GM21515 (cell line): ENCODE results near the gene MSI2.

Source experiments
- ATAC-seq: cut with Tn5 transposase; IDR thresholded peaks from one replicate; pipeline ENCODE4 v1.9.1; 2021; ENCODE audit not compliant: unreplicated experiment

Gene MSI2

DNA sequence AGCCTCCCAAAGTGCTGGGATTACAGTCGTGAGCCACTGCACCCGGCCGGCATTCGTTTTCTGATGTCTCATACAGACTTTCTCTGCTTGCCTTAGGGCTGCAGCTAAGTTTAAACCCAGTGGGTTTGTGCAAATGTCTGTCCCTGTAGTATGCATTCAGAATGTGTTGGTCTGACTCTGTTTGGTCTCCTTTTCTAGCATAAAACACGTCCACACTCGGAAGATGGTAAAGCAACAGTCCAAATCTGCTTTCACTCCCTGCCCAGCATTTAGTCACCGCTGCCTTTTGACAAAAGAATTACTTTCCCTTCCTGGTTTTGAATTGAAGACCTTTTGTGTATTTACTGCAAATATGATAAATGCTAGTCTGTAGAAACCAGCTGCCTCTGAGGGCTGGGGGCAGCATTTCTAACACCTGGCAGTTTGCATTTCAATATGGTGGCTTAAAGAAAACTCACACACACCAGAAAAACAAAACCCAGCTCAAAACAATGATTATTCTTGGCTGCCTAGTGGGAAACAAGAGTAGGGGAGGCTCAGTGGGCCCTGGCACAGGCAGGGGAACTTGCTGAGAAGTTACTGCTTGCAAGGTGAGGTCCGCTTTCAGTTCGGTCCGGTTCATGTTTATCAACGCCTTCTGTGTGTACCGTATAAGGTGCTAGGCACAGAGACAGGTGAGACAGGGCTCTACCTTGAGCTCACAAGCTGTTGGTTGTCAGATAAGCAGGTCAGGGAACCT is 56.9 kb downstream of the MSI2 start:
- no peak for ATAC-seq

DNA sequence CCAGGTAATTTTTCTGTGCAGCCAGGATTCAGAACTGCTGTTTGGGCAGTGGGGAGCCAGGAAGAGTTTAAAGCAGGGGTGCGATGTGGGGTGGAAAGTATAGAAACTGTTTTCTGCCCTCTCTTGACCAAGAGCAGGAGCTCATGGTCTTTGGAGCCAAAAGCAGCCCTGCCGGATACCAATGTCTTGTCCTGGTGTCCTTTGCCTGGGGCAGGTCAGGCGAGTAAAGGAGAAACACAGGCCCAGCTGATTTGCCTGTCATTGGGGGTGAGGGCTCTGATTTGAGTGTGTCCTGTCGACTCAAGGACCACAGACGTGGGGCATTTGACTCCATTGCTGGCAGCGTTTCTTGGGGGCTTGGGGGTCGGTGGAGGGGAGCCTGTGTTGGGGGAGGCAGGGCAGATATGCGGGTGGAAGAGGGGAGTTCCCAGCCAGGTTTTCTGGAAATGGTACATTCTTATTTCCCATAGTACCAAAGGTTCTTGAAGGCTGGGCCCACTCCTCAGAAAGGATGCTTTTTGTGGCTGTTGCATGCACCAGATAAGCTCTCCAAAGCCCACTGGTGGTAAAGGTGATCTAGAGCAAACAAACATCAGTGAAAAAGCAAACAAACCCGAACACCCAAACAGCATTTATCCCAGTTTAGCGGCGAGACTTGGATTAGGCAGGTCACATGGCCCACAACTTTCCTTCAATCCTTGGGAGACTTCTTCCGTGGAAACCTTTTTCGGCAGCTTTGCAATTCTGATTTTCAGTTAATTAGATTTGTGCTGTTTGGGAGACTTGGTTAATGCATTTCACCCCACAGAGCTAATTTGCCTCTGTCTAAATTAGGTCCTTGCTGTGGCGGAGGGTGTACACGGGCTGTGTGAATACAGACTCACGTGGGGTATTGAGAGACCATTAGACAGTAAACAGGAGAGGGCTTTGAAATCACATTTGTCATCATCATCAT is 59.0 kb downstream of the MSI2 start:
- ATAC-seq, result no peak

DNA sequence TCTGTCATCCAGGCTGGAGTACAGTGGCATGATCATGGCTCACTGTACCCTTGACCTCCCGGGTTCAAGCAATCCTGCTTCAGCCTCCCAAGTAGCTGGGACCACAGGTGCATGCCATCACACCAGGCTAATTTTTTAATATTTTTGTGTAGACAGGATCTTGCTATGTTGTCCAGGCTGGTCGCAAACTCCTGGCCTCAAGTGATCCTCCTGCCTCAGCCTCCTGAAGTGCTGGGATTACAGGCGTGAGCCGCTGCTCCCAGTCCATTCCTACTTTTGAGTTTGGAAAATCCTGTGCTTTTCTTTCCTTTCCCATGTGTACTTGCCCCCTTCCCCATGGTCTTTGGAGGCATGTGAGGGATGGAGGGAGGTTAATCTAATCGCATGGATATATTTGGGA is 60.0 kb downstream of the MSI2 start:
- no peak for ATAC-seq

DNA sequence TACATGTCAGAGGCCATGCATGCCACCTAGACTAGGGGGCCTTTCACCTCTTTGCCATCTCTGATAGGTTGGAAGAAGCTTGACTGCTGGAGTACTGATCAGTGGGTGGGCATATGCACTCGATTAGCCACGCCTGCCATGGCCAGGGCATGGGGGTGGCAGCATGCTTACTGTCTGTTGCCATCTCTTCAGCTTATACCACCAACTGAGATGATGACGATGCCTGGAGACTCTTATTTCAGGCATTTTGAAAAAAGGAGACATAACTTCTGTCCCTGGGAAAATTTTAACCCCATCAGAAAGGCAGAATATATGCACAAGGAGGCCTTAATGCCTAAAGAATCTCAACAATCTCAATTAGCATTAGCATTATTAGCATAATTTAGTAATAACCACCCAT is 60.8 kb downstream of the MSI2 start:
- no peak for ATAC-seq

DNA sequence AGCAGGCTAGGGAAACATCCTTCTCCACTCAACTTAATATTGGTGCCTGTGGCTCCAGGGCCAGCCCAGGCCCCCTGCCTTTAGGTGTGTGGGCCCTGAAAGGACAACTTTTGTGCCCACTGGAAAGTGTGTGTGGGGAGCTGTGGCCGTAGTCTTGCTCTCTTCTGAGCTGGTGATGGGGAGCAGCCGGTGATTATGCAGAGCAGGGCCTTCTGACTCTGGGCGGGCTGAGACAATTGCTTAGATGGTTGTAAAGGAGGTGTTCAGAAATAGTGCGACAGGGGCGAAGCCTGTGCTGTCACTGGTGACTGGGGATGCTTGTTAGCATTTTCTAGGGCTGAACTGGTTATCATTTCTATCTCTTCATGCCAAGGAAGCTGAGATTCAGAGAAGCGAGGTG is 62.6 kb downstream of the MSI2 start:
- ATAC-seq, result no peak

DNA sequence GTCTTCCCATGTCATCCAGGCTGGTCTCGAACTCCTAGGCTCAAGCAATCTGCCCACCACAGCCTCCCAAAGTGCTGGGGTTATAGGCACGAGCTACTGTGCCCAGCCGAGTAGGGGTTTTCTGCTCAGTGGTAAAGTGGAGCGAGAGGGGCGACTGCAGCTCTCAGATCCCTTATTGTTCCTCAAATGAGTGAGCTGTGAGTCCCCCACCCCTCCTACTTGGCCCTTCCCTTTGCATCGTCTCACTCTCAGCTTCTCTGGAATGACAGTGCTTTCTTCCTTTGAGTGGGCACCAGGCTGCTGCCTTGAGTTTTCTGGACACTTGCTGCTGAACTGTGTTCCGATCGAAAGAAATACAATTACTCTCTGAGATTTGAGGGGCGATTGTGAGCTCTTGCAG is 63.5 kb downstream of the MSI2 start:
- ATAC-seq, result no peak

DNA sequence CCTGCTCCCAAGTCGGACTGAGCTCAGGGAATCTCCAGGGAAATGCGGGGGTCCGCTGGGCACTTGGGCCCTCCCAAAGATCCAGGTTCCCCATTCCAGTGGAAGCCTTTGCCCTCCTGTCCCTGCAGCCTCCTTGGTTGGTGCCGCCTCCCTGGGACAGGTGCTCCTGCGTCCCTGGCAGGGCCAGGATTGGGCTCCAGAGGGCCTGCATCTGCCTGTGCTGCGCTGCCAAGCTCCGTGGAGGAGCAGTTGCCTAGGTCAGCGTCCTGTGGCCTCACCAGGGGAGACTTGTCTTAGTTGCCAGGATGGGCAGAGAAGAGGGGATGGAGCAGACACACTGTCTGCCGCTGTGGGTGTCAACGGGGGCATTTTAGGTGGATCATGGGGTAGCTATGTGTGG is 67.1 kb downstream of the MSI2 start:
- ATAC-seq, result no peak

DNA sequence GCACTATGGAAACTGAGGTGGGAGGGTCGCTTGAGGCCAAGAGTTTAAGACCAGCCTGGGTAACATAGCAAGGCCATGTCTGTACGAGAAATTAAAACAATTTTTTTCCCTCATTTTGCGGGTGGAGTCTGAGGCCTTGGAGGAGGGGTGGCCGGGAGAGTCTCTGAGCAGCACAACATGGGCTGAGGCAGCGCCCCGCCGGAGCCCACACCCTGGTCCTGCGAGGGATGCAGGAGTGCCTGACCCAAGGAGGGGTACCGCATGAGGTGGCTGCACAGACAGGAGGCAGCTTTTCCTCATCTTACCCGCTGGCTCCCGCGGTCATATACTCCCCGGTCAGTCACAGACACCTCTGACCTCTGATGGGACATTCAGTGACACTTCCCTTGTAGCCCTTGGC is 67.7 kb downstream of the MSI2 start:
- no peak for ATAC-seq

DNA sequence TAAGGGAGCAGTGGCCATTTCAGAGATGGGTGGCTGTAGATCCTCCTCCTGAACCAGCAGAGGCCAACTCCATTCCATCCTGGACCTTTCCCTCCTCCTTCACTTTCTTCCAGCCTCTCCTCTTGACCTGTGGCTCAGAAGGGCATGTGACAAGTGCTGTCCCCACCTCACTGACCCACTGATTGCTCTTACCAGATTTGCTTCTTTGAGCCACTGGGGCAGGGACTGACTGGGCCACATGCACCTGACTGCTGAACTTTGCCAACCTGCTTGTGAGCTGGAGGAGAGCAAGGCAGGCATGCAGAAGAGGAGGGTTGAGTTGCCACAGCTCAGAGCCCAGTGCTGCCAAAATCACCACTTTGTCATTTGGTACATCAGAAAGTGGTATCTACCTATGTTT is 68.3 kb downstream of the MSI2 start:
- no peak for ATAC-seq

DNA sequence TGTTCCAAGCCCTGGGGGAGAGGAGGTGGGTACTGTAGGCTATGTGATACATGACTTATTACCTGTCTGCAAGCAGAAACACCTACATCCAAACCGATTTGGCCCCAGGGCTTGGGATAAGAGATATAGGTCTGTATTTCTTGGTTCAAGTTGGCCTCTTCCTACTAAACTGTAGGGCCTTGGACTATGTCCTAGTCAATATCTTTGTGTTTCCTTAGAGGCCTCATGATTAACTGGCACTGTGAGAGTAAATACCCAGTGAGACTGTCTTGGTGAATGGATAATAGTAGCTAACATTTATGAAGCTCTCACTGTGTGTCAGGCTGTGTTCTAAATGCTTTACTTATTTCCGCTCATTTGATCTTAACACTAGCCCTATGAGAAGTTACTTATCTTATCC is 70.0 kb downstream of the MSI2 start:
- ATAC-seq, result no peak

DNA sequence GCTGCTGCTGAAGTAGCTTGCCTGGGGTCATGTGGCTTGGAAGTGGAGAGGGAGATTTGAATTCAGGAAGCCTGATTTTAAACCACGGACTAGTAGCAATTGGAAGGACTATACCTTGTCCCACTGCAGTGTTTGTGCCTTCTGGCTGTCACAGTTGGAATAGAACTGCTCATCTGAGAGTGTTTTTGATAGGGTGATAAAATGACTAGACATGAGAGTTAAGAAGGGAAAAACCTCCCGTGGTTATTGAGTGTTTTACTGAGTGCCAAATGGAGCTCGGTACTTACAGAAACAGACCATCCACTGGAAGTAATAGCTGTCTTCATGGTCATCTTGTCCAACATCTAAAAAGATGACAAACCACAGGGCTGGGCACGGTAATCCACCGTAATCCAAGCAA is 70.4 kb downstream of the MSI2 start:
- no peak for ATAC-seq

DNA sequence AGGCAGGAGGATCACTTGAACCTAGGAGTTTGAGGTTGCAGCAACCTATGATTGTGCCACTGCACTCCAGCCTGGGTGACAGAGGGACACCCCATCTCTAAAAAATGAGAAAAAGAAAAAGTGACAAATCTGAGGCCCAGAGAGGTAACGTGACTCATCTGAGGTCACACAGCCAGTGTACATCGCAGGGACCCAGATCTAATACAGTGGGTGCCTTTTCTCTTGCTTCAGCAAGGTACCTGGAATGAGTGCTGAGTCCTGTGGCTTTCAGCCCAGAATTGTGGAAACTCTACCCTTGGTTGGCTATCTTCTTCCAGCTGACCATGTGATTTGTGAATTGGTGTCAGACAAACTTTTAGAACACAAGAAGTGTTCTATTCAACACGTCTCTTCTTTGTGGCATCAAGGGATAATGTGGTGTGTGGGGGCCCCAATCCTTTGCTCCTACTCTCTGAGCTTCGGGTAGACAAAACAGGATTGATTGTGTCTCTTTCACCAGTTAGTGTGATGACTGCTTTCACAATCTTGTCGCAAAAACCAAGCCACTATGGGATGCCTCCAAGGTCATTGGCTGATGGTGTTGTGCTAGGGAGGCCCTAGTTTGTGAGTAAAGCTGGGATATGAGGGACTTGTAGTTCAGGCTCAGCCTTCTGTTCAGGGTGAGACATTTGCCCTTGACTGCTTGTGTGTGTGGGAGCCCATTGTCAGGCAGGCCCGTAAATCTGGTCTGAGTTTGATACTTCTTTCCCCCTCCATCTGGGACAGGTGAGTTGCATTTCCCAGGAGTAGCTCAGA is 71.0 kb downstream of the MSI2 start:
- ATAC-seq, result no peak

DNA sequence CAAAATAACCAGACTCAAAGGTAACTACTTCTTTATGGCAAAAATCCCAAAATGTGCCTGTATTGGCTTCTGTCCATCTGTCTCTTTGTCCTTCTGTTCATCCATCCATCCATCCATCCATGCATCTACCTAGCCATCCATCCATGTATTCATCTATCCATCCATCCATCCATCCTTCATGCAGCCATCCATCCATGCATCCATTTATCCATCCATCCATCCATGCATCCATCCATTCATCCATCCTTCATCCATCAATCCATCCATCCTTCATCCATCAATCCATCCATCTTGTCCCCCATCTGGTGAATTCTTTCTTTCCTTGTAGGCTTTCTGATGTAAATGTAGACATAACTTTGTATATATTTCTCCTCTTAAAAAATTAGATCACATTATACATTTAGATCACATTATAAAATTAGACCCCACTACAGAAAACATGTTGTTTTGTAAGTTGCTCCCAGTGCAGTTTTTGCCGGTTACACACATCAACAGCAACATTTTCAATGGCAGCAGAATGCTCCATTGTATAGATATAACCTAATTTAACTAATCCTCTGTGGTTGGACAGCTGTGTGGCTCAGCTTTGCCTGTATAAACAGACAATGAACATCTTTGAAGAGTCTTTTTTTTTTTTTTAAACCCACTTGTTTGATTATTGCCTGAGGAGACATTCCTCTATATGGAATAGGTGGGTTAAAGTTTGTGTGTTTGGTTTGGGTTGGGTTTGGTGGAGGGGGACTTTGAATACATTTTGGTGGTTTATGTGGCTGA is 72.0 kb downstream of the MSI2 start:
- no peak for ATAC-seq

DNA sequence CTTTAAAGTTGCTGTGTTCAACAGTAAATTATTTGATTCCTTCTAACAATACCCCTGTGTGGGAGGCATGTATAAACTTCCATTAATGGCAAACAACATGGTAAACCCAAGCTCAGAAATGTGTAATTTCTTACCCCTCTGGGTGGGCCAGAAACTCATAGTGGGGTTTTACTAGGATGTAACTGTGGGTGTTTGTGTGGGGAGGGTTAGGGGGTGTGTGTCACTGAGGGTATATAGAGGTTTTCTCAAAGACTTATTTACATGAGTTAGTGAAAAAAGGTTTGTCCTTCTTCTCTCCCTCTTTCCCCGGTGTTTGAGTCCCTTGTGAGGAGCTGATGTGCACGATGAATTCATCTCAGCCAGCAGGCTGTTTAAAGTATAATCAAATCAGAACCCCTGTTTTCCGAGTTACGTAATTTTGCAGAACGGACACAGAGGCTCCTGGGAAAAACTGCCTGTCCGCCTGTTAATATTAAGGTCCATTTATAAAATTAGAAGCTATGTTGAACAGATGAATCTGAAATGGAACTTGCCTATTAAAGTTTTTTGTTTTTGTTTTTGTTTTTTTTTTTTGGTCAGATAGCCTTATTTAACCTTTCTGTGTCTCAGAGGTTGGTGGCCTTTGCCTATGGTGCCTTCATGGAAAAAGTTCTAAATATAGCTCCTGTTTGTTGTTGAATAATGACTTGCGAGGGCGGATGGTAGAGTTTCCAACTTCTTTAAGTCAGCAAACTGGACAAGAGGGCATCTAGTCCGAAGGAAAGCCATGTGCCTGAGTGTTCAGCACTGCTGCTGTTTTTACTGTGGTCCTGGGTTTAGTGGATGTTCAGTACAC is 73.3 kb downstream of the MSI2 start:
- no peak for ATAC-seq

DNA sequence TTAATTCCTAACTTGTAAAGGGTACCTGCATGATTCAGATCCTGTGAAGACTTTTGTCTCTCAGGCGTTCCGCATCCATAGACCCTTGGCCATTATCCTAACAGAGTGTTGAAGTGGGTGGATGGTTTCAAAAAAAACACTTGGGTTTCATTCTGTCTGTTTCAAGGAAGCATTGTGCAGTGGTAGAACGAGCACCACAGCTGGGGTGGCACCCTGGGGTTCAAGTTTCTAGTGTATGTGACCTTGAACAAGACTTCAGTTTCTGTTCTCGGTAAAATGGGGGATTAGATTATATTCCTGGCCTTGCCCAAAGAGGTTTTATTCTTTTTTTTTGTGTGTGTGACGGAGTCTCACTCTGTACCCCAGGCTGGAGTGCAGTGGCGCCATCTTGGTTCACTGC is 74.3 kb downstream of the MSI2 start:
- no peak for ATAC-seq

DNA sequence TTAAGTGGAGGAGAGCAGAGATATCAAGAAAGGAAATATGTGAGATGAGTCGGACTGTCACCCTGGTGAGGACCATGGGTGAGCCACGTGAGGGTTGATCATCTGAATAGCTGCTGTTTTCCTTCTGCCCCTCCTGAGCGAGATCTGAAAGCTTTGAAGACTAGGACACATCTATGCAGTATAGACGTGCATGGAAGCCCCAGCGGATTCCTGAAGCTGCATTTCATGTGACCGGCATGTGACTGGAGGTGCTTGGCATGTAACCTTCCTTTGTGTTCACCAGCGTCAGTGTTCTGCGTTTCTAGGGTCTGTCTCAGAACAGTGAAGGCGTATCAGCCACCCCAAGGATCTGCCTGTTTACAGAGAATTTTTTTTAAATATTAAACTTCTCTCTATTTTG is 75.1 kb downstream of the MSI2 start:
- ATAC-seq, result no peak

DNA sequence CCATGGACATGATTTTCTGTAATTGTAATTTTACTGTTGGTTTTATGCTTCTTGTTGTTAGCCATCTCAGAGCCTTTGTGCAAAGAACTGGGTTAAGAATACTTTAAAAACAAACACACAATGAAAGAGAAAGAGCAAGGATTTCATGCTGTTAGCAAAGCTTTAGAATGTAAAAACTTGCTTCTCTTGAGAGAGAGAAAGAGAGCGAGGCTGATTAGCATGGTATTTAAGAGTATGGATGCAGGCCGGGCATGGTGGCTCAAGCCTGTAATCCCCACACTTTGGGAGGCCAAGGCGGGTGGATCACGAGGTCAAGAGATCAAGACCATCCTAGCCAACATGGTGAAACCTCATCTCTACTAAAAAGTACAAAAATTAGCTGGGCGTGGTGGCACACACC is 76.2 kb downstream of the MSI2 start:
- no peak for ATAC-seq

DNA sequence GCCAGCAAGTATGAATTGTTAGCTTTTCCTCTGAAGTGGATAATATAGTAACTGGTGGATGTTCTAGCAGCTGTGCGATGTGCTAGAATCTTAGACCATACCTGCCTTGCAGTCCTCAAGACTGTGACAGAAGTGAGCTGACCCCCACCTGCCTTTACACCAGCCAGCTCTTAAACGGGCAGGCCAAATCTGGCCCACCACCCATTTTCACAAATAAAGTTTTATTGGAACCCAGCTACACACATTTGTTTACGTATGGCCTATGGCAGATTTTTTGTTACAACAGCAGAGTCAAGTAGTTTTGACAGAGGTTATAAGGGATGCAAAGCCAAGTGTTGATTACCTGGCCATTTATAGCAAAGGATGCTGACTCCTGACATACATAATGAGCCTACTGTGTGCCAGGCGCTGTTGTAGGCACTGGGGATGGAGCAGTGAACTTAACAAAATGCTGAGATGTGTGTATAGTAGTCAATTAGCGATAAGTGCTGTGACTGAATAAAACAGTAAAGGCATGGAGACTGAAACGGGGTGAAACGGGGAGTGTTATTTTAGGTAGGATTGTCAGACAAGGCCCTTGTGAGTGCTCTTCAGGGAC is 79.0 kb downstream of the MSI2 start:
- no peak for ATAC-seq

DNA sequence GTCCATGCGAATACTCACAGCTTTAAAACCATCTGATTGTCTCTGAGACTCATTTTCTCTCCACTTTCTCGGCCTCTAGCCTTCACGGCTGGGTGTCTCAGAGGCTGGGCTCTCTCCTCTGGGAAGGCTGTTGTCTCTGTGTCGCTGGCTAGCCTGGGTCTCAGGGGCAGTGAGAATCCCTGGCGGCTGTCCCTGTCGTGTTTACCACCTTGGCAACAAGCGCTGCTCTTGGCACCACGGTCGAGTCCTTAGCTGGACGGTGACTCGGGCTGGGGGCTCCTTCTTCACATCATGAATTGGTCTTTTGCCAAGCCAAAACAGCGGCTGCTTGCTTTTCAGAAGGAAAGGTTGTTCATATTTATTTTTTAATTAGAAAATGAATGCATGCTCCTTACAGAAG is 81.1 kb downstream of the MSI2 start:
- ATAC-seq, result no peak
